NCI-H1436 (cell line): ENCODE measurements around the gene RBFOX2.

Source experiments
- DNase-seq: peaks from one replicate; lab custom pipeline; 2025; lab: John Stamatoyannopoulos, UW

RBFOX2 gene

DNA sequence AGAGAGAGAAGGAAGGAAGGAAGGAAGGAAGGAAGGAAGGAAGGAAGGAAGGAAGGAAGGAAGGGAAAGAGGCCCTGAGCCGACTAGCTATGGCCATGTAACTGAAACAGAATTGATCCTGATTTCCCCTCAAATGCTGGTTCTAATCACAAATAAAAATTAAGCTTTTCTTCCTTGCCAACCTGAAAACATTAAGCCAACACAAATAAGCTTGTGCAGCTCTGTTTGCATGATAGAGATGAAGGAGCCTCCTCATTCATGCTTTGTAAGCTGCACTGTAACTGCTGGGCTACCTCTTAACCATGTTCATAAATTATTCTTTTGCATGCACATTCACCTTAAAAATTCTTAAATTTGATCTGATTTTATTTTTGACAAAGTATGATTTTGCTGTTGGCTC lies 338.6 kb downstream of the RBFOX2 start:
- DNase-seq: no peak

DNA sequence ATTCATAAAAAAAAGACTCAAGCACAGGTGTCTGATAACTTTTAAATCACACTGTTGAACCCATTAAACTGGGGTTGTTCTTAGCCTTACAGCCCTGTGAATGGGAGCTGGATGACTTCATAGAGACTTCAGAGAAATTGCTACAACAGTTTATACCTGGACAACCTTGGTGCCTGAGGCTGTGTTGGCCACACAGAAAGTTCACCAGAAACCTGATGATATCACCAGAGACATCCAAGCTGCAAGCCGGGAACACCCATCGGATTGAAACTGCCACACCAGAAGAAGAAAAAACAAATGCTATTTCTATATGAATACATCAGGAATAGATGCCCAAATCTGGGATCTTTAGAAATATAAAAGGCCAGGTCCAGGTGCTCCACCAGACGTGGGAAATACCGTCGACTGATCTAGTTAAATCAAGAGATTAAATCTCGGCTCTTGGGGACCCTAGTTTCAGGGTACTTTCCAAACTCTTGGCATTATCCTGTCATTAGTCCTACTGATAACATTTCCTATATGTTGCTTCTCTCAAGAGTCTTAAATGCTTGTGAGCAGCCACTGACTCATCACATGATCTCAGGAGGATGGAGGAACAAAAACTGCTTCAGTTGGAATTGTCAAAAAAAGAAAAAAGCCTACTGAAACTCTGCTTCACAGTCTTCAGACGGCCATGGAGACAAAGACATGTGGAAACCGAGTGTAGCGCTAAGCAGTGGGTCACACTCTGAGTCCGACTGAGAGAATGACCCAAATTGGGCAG lies 339.5 kb downstream of the RBFOX2 start:
- no peak for DNase-seq
